Measurements from ENCODE around the gene SFMBT1.

SFMBT1 gene

GRCh38 chr3:53003320-53003719, 42.6 kb downstream of the SFMBT1 start:
- Histone ChIP-seq H3K9me3 (ENCODE audit: control insufficient read depth, low read length) (no peaks in the 10 kb centered on the region), H3K9ac (ENCODE audit: low read length) (no peak overlapping the region), H3K4me3 (ENCODE audit: low read length) (no peak overlapping the region), H3K4me1 (ENCODE audit: control insufficient read depth, insufficient read depth, low read length) (no peaks in the 10 kb centered on the region), H3K36me3 (ENCODE audit: control insufficient read depth, insufficient read depth, low read length) (no peaks in the 10 kb centered on the region), H3K27me3 (ENCODE audit: control insufficient read depth, insufficient read depth, low read length) (no peaks in the 10 kb centered on the region)

GRCh38 chr3:52998771-52999513, 46.9 kb downstream of the SFMBT1 start:
- no peak overlapping the region for H3K9ac ChIP-seq (ENCODE audit: low read length)
- H3K4me1 ChIP-seq (ENCODE audit: control insufficient read depth, insufficient read depth, low read length), result no peaks in the 10 kb centered on the region
- no peak overlapping the region for H3K4me3 ChIP-seq (ENCODE audit: low read length)
- H3K36me3 ChIP-seq (ENCODE audit: control insufficient read depth, insufficient read depth, low read length), result no peaks in the 10 kb centered on the region
- no peaks in the 10 kb centered on the region for H3K27me3 ChIP-seq (ENCODE audit: control insufficient read depth, insufficient read depth, low read length)
- H3K9me3 ChIP-seq (ENCODE audit: control insufficient read depth, low read length), result no peaks in the 10 kb centered on the region

DNA sequence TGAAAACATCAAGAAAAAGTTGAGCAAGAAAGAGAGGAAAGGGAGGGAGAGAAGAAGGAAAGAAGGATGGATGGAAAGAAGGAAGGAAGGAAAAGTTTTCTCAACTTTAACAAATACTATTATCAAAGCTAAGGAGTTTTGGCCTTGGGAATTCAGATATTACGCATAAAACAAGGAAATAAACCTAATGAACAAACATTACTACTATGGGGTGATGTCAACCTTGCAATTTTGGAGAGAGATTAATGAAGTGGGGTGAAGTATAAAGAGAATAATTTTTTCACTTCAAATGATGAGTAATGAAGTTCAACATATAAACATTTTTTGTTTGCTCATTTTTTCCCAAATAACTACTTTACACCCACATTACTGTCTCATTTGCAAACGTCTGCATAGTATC, 55.2 kb downstream of the SFMBT1 start:
- Histone ChIP-seq H3K4me3 (ENCODE audit: low read length) (no peak overlapping the region), H3K9me3 (ENCODE audit: control insufficient read depth, low read length) (no peaks in the 10 kb centered on the region), H3K27me3 (ENCODE audit: control insufficient read depth, insufficient read depth, low read length) (no peaks in the 10 kb centered on the region), H3K36me3 (ENCODE audit: control insufficient read depth, insufficient read depth, low read length) (no peaks in the 10 kb centered on the region), H3K4me1 (ENCODE audit: control insufficient read depth, insufficient read depth, low read length) (no peaks in the 10 kb centered on the region), H3K9ac (ENCODE audit: low read length) (no peak overlapping the region)

- H3K9ac ChIP-seq (ENCODE audit: low read length), result no peak overlapping the region
Observed at GRCh38 chr3:52986938-52987337, 58.9 kb downstream of the SFMBT1 start.

DNA sequence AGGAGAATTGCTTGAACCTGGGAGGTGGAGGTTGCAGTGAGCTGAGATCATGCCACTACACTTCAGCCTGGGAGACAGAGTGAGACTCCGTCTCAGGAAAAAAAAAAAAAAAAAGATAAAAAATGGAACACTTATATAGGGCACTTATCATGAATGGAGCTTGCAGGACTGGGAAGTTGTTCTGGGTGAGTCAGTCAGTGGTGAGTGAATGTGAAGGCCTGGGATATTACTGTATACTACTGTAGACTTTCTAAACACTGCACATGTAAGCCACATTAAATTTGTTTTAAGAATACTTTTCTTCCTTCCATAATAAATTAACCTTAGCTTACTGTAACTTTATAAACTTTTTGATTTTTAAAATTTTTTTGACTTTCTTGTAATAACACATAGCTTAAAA, 59.8 kb downstream of the SFMBT1 start:
- Histone ChIP-seq H3K9me3 (ENCODE audit: control insufficient read depth, low read length) (no peaks in the 10 kb centered on the region), H3K9ac (ENCODE audit: low read length) (no peak overlapping the region), H3K4me3 (ENCODE audit: low read length) (no peak overlapping the region), H3K27me3 (ENCODE audit: control insufficient read depth, insufficient read depth, low read length) (no peaks in the 10 kb centered on the region), H3K4me1 (ENCODE audit: control insufficient read depth, insufficient read depth, low read length) (no peaks in the 10 kb centered on the region), H3K36me3 (ENCODE audit: control insufficient read depth, insufficient read depth, low read length) (no peaks in the 10 kb centered on the region)

More at GRCh38 chr3:52986938-52987337, 58.9 kb downstream of the SFMBT1 start:
- Histone ChIP-seq H3K4me1 (ENCODE audit: control insufficient read depth, insufficient read depth, low read length) (no peaks in the 10 kb centered on the region), H3K36me3 (ENCODE audit: control insufficient read depth, insufficient read depth, low read length) (no peaks in the 10 kb centered on the region), H3K9me3 (ENCODE audit: control insufficient read depth, low read length) (no peaks in the 10 kb centered on the region), H3K27me3 (ENCODE audit: control insufficient read depth, insufficient read depth, low read length) (no peaks in the 10 kb centered on the region), H3K4me3 (ENCODE audit: low read length) (no peak overlapping the region)

- H3K9ac ChIP-seq (ENCODE audit: low read length), result no peak overlapping the region
- no peaks in the 10 kb centered on the region for H3K4me1 ChIP-seq (ENCODE audit: control insufficient read depth, insufficient read depth, low read length)
- no peaks in the 10 kb centered on the region for H3K36me3 ChIP-seq (ENCODE audit: control insufficient read depth, insufficient read depth, low read length)
- no peaks in the 10 kb centered on the region for H3K27me3 ChIP-seq (ENCODE audit: control insufficient read depth, insufficient read depth, low read length)
- H3K9me3 ChIP-seq (ENCODE audit: control insufficient read depth, low read length), result no peaks in the 10 kb centered on the region
- no peak overlapping the region for H3K4me3 ChIP-seq (ENCODE audit: low read length)
Observed at GRCh38 chr3:52983828-52984227, 62.0 kb downstream of the SFMBT1 start.

- Histone ChIP-seq H3K4me3 (ENCODE audit: low read length) (no peak overlapping the region), H3K36me3 (ENCODE audit: control insufficient read depth, insufficient read depth, low read length) (no peaks in the 10 kb centered on the region), H3K9ac (ENCODE audit: low read length) (no peak overlapping the region), H3K9me3 (ENCODE audit: control insufficient read depth, low read length) (no peaks in the 10 kb centered on the region), H3K27me3 (ENCODE audit: control insufficient read depth, insufficient read depth, low read length) (no peaks in the 10 kb centered on the region), H3K4me1 (ENCODE audit: control insufficient read depth, insufficient read depth, low read length) (no peaks in the 10 kb centered on the region)
Observed at GRCh38 chr3:52983336-52983807, 62.5 kb downstream of the SFMBT1 start.

DNA sequence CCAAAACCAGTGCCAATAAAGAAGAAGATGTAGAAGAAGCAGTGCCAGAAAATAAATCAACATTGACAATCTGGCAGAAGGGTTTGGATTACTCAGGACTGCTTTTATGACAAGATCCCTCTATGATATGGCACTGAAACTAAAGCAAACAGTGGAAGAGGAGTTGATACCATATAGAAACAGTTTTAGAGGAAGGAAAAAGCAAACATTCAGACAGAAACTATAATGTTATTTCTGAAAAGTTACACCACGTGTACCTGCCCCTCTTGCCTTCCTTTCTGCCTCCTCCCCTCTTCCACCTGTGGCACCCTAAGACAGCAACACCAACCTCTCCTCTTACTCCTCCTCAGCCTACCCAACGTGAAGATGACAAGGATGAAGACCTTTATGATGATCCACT, 63.0 kb downstream of the SFMBT1 start:
- Histone ChIP-seq H3K9me3 (ENCODE audit: control insufficient read depth, low read length) (no peaks in the 10 kb centered on the region), H3K36me3 (ENCODE audit: control insufficient read depth, insufficient read depth, low read length) (no peaks in the 10 kb centered on the region), H3K4me1 (ENCODE audit: control insufficient read depth, insufficient read depth, low read length) (no peaks in the 10 kb centered on the region), H3K27me3 (ENCODE audit: control insufficient read depth, insufficient read depth, low read length) (no peaks in the 10 kb centered on the region), H3K4me3 (ENCODE audit: low read length) (no peak overlapping the region), H3K9ac (ENCODE audit: low read length) (no peak overlapping the region)

GRCh38 chr3:52979190-52979983, 66.5 kb downstream of the SFMBT1 start:
- no peaks in the 10 kb centered on the region for H3K27me3 ChIP-seq (ENCODE audit: control insufficient read depth, insufficient read depth, low read length)
- H3K9ac ChIP-seq (ENCODE audit: low read length), result no peak overlapping the region
- no peaks in the 10 kb centered on the region for H3K9me3 ChIP-seq (ENCODE audit: control insufficient read depth, low read length)
- H3K4me3 ChIP-seq (ENCODE audit: low read length), result no peak overlapping the region
- no peaks in the 10 kb centered on the region for H3K36me3 ChIP-seq (ENCODE audit: control insufficient read depth, insufficient read depth, low read length)
- H3K4me1 ChIP-seq (ENCODE audit: control insufficient read depth, insufficient read depth, low read length), result no peaks in the 10 kb centered on the region

- no peaks in the 10 kb centered on the region for H3K4me1 ChIP-seq (ENCODE audit: control insufficient read depth, insufficient read depth, low read length)
- no peak overlapping the region for H3K4me3 ChIP-seq (ENCODE audit: low read length)
- no peak overlapping the region for H3K9ac ChIP-seq (ENCODE audit: low read length)
Observed at GRCh38 chr3:52978109-52978754, 67.6 kb downstream of the SFMBT1 start.

DNA sequence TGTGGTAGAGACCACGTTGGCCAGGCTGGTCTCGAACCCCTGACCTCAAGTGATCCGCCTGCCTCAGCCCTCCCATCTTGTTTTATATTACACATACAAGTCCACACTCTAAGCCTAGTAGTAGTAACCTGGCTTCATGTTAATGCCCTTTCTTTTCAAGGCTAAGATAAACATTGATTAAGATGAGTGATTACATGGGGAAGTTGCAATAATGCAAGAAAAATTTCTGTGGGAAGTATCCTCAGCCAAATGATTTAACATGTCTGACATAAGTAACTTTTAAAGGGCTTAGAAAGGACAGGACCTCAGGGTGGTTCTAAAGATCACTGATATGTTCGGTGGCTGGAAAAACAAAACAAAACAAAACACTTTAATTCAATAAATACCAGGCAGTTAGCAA, 72.1 kb downstream of the SFMBT1 start:
- H3K36me3 ChIP-seq (ENCODE audit: control insufficient read depth, insufficient read depth, low read length), result no peaks in the 10 kb centered on the region
- H3K27me3 ChIP-seq (ENCODE audit: control insufficient read depth, insufficient read depth, low read length), result no peaks in the 10 kb centered on the region
- no peak overlapping the region for H3K4me3 ChIP-seq (ENCODE audit: low read length)
- no peaks in the 10 kb centered on the region for H3K4me1 ChIP-seq (ENCODE audit: control insufficient read depth, insufficient read depth, low read length)
- H3K9me3 ChIP-seq (ENCODE audit: control insufficient read depth, low read length), result no peaks in the 10 kb centered on the region
- no peak overlapping the region for H3K9ac ChIP-seq (ENCODE audit: low read length)

More at GRCh38 chr3:52978109-52978754, 67.6 kb downstream of the SFMBT1 start:
- Histone ChIP-seq H3K27me3 (ENCODE audit: control insufficient read depth, insufficient read depth, low read length) (no peaks in the 10 kb centered on the region), H3K36me3 (ENCODE audit: control insufficient read depth, insufficient read depth, low read length) (no peaks in the 10 kb centered on the region), H3K9me3 (ENCODE audit: control insufficient read depth, low read length) (no peaks in the 10 kb centered on the region)

- Histone ChIP-seq H3K9me3 (ENCODE audit: control insufficient read depth, low read length) (no peaks in the 10 kb centered on the region), H3K9ac (ENCODE audit: low read length) (no peak overlapping the region), H3K27me3 (ENCODE audit: control insufficient read depth, insufficient read depth, low read length) (no peaks in the 10 kb centered on the region), H3K4me1 (ENCODE audit: control insufficient read depth, insufficient read depth, low read length) (no peaks in the 10 kb centered on the region), H3K4me3 (ENCODE audit: low read length) (no peak overlapping the region), H3K36me3 (ENCODE audit: control insufficient read depth, insufficient read depth, low read length) (no peaks in the 10 kb centered on the region)
Observed at GRCh38 chr3:52971895-52972294, 74.0 kb downstream of the SFMBT1 start.

All from mucosa of stomach (tissue), 1 donor.